C4-2B (cell line): ENCODE data around the gene CYP4X1.

ENCODE experiments used
- CTCF ChIP-seq: fragments of 450-650 bp; conservative IDR thresholded peaks from 2 replicates; pipeline ENCODE4 v1.5.1; 2017; ENCODE audit warnings: mild to moderate bottlenecking
- ZFX ChIP-seq: fragments of 450-650 bp; IDR thresholded peaks from 2 replicates; pipeline ENCODE4 v1.6.1; 2017

GRCh38 chr1:47031059-47031458 lies 7.6 kb downstream of the CYP4X1 start:
- no peak for TF ChIP-seq CTCF
- no peak for TF ChIP-seq ZFX
